GM12801 (cell line): ENCODE results near the gene PHOSPHO2.

ENCODE experiments used
- CTCF ChIP-seq: IDR thresholded peaks from one replicate; pipeline ENCODE4 v1.5.1; 2011; ENCODE audit warnings: control low read depth; ENCODE audit not compliant: insufficient read length; ENCODE audit errors: extremely low read depth

PHOSPHO2 gene

GRCh38 chr2:169735623-169736022 lies 41.4 kb downstream of the PHOSPHO2 start:
- no peak for TF ChIP-seq CTCF

GRCh38 chr2:169736902-169737301 lies 42.6 kb downstream of the PHOSPHO2 start:
- TF ChIP-seq CTCF = no peak

- TF ChIP-seq CTCF = no peak
These were observed 44.4 kb downstream of the PHOSPHO2 start for GRCh38 chr2:169738566-169739229.

GRCh38 chr2:169739351-169739750 lies 45.1 kb downstream of the PHOSPHO2 start:
- no peak for TF ChIP-seq CTCF

- no peak for TF ChIP-seq CTCF
These were observed 49.3 kb downstream of the PHOSPHO2 start for GRCh38 chr2:169743549-169743948.

- TF ChIP-seq CTCF = no peak
These were observed 52.0 kb downstream of the PHOSPHO2 start for GRCh38 chr2:169746240-169746639.

GRCh38 chr2:169748319-169748718 lies 54.0 kb downstream of the PHOSPHO2 start:
- TF ChIP-seq CTCF = no peak
